ENCODE results near the gene ZNF106. TPM values are rescaled to one million over a fixed set of nuclear protein-coding genes. Genes with fewer than 3 reads are reported as not detected.
A peak's percentile ranks its signal among the peaks of the same experiment; 100 is the strongest.

The ZNF106 gene
- total RNA-seq, 1 donor from 2014 or later: 34.4 TPM

- DNase-seq (ENCODE audit: extremely low read depth, low read depth, low spot score): no peak
These were observed 117.7 kb downstream of the ZNF106 start for GRCh38 chr15:42373274-42373673.

GRCh38 chr15:42371096-42371495 is 119.8 kb downstream of the ZNF106 start:
- DNase-seq (ENCODE audit: extremely low read depth, low read depth, low spot score): no peak

DNA sequence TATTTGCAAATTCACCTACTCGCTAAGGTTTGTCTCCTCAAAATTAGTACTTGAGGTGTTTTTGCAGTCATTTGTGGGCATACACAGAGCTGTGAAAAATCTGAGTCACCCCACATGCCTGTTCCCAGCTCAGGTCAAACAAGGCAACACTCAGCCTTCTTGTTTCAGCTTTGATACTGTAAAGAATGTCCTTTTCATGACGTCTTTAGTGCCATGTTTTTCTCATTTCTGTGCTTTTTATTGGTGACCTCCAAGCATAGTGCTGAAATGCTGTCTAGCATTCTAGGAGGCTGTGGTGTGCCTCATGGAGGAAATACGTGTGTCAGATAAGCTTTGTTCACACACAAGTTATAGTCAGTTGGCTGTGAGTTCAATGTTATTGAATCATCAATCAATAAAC is 122.8 kb downstream of the ZNF106 start:
- no peak for DNase-seq (ENCODE audit: extremely low read depth, low read depth, low spot score)

DNA sequence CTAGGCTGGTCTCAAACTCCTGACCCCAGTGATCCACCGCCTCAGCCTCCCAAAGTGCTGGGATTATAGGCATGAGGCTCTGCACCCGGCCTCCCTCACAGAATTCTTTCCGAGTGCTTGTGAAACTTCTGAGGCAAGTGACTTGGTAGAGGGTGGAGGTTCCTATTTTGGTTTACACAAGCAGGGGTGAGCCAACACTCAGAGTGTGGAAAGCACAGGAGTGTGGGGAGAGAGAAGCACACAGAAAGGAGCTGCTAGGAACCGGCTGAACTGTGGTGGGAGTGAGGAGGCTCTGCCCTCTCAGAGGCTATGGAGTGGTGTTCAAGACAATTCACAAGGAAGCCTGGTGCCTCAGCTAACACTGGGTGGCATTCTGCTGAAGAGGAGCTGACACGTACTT is 123.9 kb downstream of the ZNF106 start:
- no peak for DNase-seq (ENCODE audit: extremely low read depth, low read depth, low spot score)

- DNase-seq (ENCODE audit: extremely low read depth, low read depth, low spot score): no peak
These were observed 124.9 kb downstream of the ZNF106 start for GRCh38 chr15:42365921-42366550.

DNA sequence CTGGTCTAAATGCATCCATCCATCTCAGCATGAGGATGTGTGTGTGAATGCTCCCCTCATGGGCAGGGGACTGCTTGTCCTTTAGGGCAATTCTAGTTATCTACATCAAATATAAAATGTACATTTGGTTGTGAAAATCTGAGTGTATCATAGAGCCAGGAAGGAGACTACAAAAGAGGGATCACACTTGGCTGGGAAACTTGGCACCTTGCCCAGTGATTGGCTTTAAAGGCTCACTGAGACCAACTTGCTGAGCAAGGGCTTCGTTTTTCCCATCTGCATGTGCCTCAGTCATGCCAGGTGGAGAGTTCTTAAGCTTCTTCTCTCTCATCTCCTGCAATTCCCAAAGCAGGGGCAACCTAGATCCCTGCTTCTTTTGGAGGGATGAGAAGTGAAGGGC is 126.4 kb downstream of the ZNF106 start:
- DNase-seq (ENCODE audit: extremely low read depth, low read depth, low spot score): peak; percentile 29

DNA sequence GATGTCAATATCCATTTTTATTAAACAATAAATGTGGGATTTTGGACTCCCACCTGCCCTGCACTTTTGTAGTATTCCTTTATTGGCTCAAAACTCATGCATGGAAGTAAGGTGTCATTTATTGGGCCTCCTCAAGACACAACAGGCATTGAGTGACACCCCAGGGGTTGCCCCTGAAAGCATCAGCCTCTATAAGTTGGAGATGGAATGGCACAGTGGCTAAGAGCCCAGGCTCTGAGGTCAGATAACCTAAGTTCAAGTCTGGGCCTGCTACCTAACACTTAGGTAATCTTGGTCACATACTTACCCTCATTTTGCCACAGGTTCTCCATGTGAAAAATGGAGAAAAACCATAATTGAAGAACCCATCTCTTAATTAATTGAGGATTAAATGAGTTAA is 127.0 kb downstream of the ZNF106 start:
- DNase-seq (ENCODE audit: extremely low read depth, low read depth, low spot score): no peak

- DNase-seq (ENCODE audit: extremely low read depth, low read depth, low spot score): no peak
These were observed 127.5 kb downstream of the ZNF106 start for GRCh38 chr15:42363487-42363886.

Other genes with a start within 250 kb of the ZNF106 start
- 12.1 and 14.1 TPM in 2 replicates for gene GANC, start 217.9 kb downstream of the ZNF106 start, total RNA-seq
- gene TMEM87A, start 217.7 kb downstream of the ZNF106 start, total RNA-seq: 25.8 and 27.7 TPM in 2 replicates
- gene CAPN3, start 131.6 kb downstream of the ZNF106 start, total RNA-seq: 4.1 TPM in 1 of 2 replicates, not detected in the other
- gene SNAP23, start 4.5 kb upstream of the ZNF106 start, total RNA-seq: 106 and 118 TPM in 2 replicates
- gene LRRC57, start 57.7 kb upstream of the ZNF106 start, total RNA-seq: 18.8 and 26.3 TPM in 2 replicates
- gene HAUS2, start 57.7 kb upstream of the ZNF106 start, total RNA-seq: 48.7 and 52.0 TPM in 2 replicates
- gene STARD9, start 84.5 kb upstream of the ZNF106 start, total RNA-seq: 8.7 and 18.2 TPM in 2 replicates
- gene CDAN1, start 246.0 kb upstream of the ZNF106 start, total RNA-seq: 10.1 and 11.0 TPM in 2 replicates